Measurements from ENCODE around the gene HMGB3.
A peak's percentile ranks its signal among the peaks of the same experiment; 100 is the strongest.
"Not testable (repeated sequence)": the region's sequence is repeated elsewhere in the genome, so short reads cannot be mapped to it uniquely, and the experiment has no call there.

Gene HMGB3

GRCh38 chrX:150984169-150984824 lies 1.2 kb downstream of the HMGB3 start:
- no peak for DNase-seq
- H3K9me3 ChIP-seq: no peaks in the 10 kb centered on the region
- H3K4me3 ChIP-seq: peak overlapping the region; percentile 52 to 53
- no peaks in the 10 kb centered on the region for H3K27me3 ChIP-seq
- H3K4me1 ChIP-seq: peaks cover 0 to 5% (median 0%) of the 10 kb centered on the region in 4 donors
- H3K27ac ChIP-seq: no peak overlapping the region
- H3K36me3 ChIP-seq: no peaks in the 10 kb centered on the region
- no peak for TF ChIP-seq CTCF (IDR thresholded peaks at IDR 0.05)
- intact Hi-C loops (cut with DNase I; ENCODE audit: low total_unique reads): no loop called here

- H3K27me3 ChIP-seq; H3K27ac ChIP-seq; H3K4me1 ChIP-seq; intact Hi-C loops (cut with DNase I; ENCODE audit: low total_unique reads); H3K36me3 ChIP-seq; H3K9me3 ChIP-seq; H3K4me3 ChIP-seq; DNase-seq: not testable (repeated sequence)
Measured at GRCh38 chrX:150987687-150988086, 4.6 kb downstream of the HMGB3 start.

- Histone ChIP-seq H3K27me3 (no peaks in the 10 kb centered on the region), H3K36me3 (no peaks in the 10 kb centered on the region), H3K27ac (no peak overlapping the region), H3K4me1 (no peaks in the 10 kb centered on the region), H3K4me3 (no peak overlapping the region), H3K9me3 (no peaks in the 10 kb centered on the region)
- DNase-seq: no peak
- TF ChIP-seq CTCF (IDR thresholded peaks at IDR 0.05): no peak
- intact Hi-C loops (cut with DNase I; ENCODE audit: low total_unique reads): no loop called here
Measured at GRCh38 chrX:150989420-150989819, 6.3 kb downstream of the HMGB3 start.

- Histone ChIP-seq H3K4me3 (no peak overlapping the region), H3K9me3 (no peaks in the 10 kb centered on the region), H3K27me3 (no peaks in the 10 kb centered on the region), H3K36me3 (no peaks in the 10 kb centered on the region), H3K27ac (no peak overlapping the region), H3K4me1 (no peaks in the 10 kb centered on the region)
- no peak for TF ChIP-seq CTCF (IDR thresholded peaks at IDR 0.05)
- DNase-seq: no peak
- intact Hi-C loops (cut with DNase I; ENCODE audit: low total_unique reads): loop anchor here (10.0 kb wide), 1 partner anchor 216 kb away; no protein-coding TSS in a partner anchor
Measured at GRCh38 chrX:150990910-150991309, 7.8 kb downstream of the HMGB3 start.

GRCh38 chrX:151000861-151001331 lies 17.8 kb downstream of the HMGB3 start:
- Histone ChIP-seq H3K4me1 (no peaks in the 10 kb centered on the region), H3K27ac (no peak overlapping the region), H3K27me3 (no peaks in the 10 kb centered on the region), H3K9me3 (no peaks in the 10 kb centered on the region), H3K4me3 (no peak overlapping the region), H3K36me3 (no peaks in the 10 kb centered on the region)
- no peak for TF ChIP-seq CTCF (IDR thresholded peaks at IDR 0.05)
- DNase-seq: no peak
- intact Hi-C loops (cut with DNase I; ENCODE audit: low total_unique reads): no loop called here

GRCh38 chrX:151004085-151004484 lies 20.9 kb downstream of the HMGB3 start:
- H3K27ac ChIP-seq: no peak overlapping the region
- no peak for TF ChIP-seq CTCF (IDR thresholded peaks at IDR 0.05)
- H3K9me3 ChIP-seq: no peaks in the 10 kb centered on the region
- no peaks in the 10 kb centered on the region for H3K4me1 ChIP-seq
- no peak for DNase-seq
- H3K4me3 ChIP-seq: no peak overlapping the region
- intact Hi-C loops (cut with DNase I; ENCODE audit: low total_unique reads): no loop called here
- H3K27me3 ChIP-seq: no peaks in the 10 kb centered on the region
- no peaks in the 10 kb centered on the region for H3K36me3 ChIP-seq

Data from tibial artery (tissue), 4 donors.